Measurements from ENCODE around the gene ABCC10. TPM values are rescaled to one million over a fixed set of nuclear protein-coding genes. Genes with fewer than 3 reads are reported as not detected.

ABCC10 gene
- total RNA-seq, 2 donors from 2014 or later = 24.3 to 58.9 TPM

DNA sequence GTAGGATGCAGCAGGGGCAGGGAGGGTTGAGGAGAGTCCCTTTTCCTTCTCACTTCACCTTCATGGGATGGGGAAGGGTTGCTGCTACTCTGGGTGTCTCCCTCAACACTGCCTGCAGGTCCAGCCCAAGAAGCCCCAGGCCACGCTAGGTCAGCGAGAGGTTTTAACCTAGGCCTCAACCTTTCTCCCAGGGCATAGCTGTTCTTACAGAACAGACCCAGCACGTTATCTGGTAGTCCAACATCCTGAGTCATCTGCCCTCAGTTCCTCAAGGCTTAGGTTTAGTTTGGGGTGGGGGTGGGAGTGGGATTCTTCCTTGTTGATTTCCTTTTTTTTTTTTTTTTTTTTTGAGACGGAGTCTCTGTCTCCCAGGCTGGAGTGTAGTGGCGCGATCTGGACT, 67.0 kb downstream of the ABCC10 start:
- DNase-seq (ENCODE audit: low spot score) (no peak), ATAC-seq (ENCODE audit: insufficient number of reproducible peaks, low FRiP score, low read depth) (no peak)
- TF ChIP-seq, protein P1, sequence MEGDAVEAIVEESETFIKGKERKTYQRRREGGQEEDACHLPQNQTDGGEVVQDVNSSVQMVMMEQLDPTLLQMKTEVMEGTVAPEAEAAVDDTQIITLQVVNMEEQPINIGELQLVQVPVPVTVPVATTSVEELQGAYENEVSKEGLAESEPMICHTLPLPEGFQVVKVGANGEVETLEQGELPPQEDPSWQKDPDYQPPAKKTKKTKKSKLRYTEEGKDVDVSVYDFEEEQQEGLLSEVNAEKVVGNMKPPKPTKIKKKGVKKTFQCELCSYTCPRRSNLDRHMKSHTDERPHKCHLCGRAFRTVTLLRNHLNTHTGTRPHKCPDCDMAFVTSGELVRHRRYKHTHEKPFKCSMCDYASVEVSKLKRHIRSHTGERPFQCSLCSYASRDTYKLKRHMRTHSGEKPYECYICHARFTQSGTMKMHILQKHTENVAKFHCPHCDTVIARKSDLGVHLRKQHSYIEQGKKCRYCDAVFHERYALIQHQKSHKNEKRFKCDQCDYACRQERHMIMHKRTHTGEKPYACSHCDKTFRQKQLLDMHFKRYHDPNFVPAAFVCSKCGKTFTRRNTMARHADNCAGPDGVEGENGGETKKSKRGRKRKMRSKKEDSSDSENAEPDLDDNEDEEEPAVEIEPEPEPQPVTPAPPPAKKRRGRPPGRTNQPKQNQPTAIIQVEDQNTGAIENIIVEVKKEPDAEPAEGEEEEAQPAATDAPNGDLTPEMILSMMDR (IDR thresholded peaks at IDR 0.05) = no peak
- H3K4me3 ChIP-seq = no peak overlapping the region
- peaks cover under 1% of the 10 kb centered on the region for H3K36me3 ChIP-seq
- H3K27ac ChIP-seq = no peak overlapping the region
- no peaks in the 10 kb centered on the region for H3K9me3 ChIP-seq
- H3K4me1 ChIP-seq (ENCODE audit: control insufficient read depth in 1 of 2, low read depth in 2 of 2) = peaks cover 30 to 38% of the 10 kb centered on the region in 2 donors
- H3K27me3 ChIP-seq (replicated peaks; ENCODE audit: insufficient read depth) = no peaks in the 10 kb centered on the region

DNA sequence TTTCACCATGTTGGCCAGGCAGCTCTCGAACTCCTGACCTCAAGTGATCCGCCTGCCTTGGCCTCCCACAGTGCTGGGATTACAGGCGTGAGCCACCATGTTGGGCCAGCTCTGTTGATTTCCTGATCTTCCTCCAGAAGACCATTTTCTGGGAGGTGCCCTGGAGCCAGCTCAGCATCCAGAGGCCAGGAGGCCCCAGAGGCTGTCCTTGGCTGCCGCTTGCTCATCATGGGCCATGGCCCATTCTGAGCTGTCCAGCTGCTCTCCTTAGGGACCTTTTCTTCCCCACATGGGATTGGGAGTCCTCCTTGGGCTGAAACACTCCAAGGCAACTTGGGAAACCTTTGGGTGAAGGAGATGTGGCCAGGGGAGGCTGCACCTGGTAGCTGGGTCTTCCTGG, 67.4 kb downstream of the ABCC10 start:
- ATAC-seq (ENCODE audit: insufficient number of reproducible peaks, low FRiP score, low read depth) (no peak), DNase-seq (ENCODE audit: low spot score) (no peak)
- Histone ChIP-seq H3K4me1 (ENCODE audit: control insufficient read depth in 1 of 2, low read depth in 2 of 2) (peaks cover 30 to 42% of the 10 kb centered on the region in 2 donors), H3K9me3 (no peaks in the 10 kb centered on the region), H3K27ac (no peak overlapping the region), H3K36me3 (peaks cover 5% of the 10 kb centered on the region), H3K4me3 (no peak overlapping the region), H3K27me3 (replicated peaks; ENCODE audit: insufficient read depth) (no peaks in the 10 kb centered on the region)
- TF ChIP-seq, protein P1 (IDR thresholded peaks at IDR 0.05) = no peak

DNA sequence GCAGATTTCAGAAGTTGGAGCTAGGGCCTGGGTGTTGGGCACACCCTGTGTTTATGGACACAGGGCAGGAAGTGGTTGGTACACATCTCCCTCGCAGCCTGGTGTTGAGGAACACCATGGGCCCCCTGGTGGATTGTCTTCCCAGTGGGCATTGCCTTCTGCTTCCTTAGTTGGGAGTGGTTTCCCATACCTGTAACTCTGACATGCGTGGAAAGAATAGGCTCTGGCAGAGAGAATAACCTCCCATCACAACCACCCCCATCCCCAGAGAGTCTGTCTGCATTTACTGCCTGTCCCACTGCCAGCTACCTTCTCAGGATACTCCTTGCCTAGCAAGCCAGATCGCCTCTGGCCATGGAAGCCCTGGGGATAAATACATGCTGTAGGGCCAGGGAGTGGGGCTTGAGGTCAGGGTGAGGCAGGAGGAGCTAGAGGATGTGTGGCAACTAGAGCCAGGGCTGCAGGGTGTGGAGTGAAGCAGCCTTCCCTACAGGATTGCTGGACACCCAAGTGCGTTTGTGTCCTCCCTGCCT, 68.1 kb downstream of the ABCC10 start:
- TF ChIP-seq, protein P1 (IDR thresholded peaks at IDR 0.05) = no peak
- H3K4me1 ChIP-seq (ENCODE audit: control insufficient read depth in 1 of 2, low read depth in 2 of 2) = peaks cover 30 to 46% of the 10 kb centered on the region in 2 donors
- peaks cover 12% of the 10 kb centered on the region for H3K36me3 ChIP-seq
- no peaks in the 10 kb centered on the region for H3K27me3 ChIP-seq (replicated peaks; ENCODE audit: insufficient read depth)
- H3K27ac ChIP-seq = peak overlapping the region in 1 of 2 donors; percentile 28
- no peak overlapping the region for H3K4me3 ChIP-seq
- no peaks in the 10 kb centered on the region for H3K9me3 ChIP-seq
- no peak for DNase-seq (ENCODE audit: low spot score)
- ATAC-seq (ENCODE audit: insufficient number of reproducible peaks, low FRiP score, low read depth) = no peak

DNA sequence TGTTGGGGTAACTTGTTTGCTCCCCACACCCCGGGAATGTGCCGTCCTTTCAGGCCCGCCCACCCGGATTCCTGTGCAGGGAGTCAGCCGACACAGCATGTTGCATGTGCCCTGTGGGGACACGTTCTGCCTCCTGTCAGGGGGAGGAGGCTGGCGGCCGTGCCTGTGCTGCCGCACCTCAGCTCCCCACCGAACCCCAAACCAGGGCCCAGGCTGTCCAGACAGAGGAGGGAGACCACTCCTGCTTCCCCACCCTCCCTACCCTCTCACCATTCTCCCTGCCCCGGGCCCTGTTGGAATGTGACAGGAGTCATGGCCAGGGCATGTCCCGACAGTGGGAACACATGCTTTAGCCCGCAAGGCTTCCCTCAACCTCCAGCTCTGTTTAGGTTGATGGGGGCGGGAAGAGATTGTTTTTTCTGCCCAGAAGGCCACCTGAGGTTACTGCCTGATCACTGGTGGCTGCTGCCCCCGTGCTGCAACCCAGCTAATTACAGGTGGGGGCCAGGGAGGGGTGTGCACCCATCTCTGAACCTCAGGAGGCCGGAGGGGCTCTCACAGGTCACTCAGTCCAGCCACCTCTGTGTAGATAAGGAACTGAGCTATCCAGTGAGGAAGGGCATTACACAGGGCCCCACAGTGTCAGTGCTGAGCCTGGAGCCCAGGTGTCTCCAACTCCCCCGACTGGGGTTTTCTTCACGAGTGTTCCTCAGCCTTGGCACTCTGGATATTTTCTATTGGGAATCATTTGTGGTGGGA, 69.2 kb downstream of the ABCC10 start:
- Histone ChIP-seq H3K9me3 (no peaks in the 10 kb centered on the region), H3K36me3 (peaks cover 22% of the 10 kb centered on the region), H3K4me1 (ENCODE audit: control insufficient read depth in 1 of 2, low read depth in 2 of 2) (peaks cover 30 to 46% of the 10 kb centered on the region in 2 donors), H3K4me3 (peak overlapping the region; percentile 21), H3K27ac (peak overlapping the region; percentile 28 to 40), H3K27me3 (replicated peaks; ENCODE audit: insufficient read depth) (no peaks in the 10 kb centered on the region)
- DNase-seq (ENCODE audit: low spot score) (no peak), ATAC-seq (ENCODE audit: insufficient number of reproducible peaks, low FRiP score, low read depth) (no peak)
- TF ChIP-seq, protein P1 (IDR thresholded peaks at IDR 0.05) = peak; percentile 60

DNA sequence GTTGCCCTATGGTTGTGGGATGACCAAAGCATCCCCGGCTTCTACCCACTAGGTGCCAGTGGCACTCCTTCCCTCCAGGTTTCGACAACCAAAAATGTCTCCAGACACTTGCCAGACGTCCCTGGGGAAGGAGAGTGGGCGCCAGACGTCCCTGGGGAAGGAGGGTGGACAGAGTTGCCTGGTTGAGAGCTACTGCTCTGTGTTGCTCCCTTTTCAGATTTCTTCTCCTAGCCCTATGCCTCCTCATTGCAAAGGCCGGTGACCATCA, 69.7 kb downstream of the ABCC10 start:
- DNase-seq (ENCODE audit: low spot score) (no peak), ATAC-seq (ENCODE audit: insufficient number of reproducible peaks, low FRiP score, low read depth) (no peak)
- TF ChIP-seq, protein P1 (IDR thresholded peaks at IDR 0.05) = no peak
- Histone ChIP-seq H3K9me3 (no peaks in the 10 kb centered on the region), H3K4me1 (ENCODE audit: control insufficient read depth in 1 of 2, low read depth in 2 of 2) (peaks cover 25 to 46% of the 10 kb centered on the region in 2 donors), H3K27me3 (replicated peaks; ENCODE audit: insufficient read depth) (no peaks in the 10 kb centered on the region), H3K27ac (no peak overlapping the region), H3K36me3 (peaks cover 24% of the 10 kb centered on the region), H3K4me3 (no peak overlapping the region)

Data from thoracic aorta (tissue), 2 donors.